Measurements from ENCODE around the gene SLC35E1.
A peak's percentile ranks its signal among the peaks of the same experiment; 100 is the strongest.

SLC35E1 gene

DNA sequence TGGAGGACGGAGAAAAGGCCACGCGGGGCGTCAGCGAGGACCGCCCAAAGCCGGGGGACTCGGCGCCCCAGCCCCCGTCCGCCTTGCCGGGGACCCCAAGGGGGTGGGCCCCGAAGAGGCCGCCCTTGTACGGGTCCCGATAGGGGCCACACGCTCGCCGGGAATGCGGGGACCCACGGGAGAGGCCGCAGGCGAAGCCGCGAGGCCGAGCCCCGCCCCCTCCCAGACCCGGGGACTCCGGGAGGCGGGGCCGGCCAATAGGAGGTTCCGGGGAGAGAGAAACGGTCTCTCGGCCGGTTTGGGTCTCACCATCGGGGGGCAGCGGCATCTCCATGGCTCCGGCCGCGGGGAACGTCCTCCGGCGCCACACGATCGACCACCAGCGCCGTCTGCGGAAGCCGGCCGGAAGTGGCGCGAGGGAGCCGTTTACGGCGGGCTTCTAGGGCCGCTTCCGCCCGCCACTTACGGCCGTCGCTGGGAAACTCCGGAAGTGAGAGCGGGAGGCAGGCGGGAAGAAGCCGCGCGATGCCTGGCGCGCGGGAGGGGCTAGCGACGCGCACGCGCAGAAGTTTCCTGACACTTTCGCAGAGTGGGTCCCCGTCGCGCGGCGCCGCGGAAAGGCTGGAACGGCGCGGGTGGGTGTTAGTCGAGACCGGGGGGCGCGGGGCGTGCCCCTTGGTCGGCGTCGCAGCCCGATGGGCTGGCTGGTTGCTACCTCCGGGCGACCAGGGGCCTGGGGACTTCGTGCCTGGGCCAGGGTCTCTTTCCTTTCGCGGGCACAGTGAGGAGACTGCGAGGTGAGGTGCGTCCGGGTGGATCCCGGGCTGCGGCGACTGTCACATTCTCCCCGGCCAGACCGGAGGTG, 29.9 kb downstream of the SLC35E1 start, which contains the start of gene CHERP:
TSS of gene CHERP (minus strand) at position 393 of the 865 bp plus-strand sequence. CDS start at position 334, 59 bp downstream.
- DNase-seq, result peak; percentile 90

DNA sequence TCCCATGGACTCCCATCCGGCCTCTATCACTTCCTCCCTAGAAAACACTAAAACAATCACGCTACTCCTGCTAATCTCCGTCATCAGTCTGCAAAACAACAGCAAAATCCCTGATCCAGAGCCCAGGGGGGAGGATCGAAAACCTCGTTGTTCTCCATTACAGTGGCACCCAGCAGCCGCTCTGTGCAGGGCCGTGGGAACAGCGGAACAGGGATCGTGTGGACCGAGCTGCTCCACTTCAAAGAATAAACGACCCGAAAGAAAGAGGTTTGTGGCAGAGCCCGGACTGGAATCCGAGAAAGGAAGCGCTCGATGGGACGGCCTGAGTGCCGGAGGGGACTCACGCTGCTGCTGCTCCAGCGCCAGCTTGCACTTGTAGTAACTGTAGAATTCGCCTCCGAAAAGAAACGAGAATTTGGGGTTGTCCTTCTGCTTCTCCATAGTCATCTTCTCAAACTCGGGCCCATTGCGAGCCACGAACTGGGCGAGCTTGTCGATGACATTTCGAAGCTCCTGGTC, 30.6 kb downstream of the SLC35E1 start:
- no peak for DNase-seq

GRCh38 chr19:16540948-16541347, 31.3 kb downstream of the SLC35E1 start:
- no peak for DNase-seq

DNA sequence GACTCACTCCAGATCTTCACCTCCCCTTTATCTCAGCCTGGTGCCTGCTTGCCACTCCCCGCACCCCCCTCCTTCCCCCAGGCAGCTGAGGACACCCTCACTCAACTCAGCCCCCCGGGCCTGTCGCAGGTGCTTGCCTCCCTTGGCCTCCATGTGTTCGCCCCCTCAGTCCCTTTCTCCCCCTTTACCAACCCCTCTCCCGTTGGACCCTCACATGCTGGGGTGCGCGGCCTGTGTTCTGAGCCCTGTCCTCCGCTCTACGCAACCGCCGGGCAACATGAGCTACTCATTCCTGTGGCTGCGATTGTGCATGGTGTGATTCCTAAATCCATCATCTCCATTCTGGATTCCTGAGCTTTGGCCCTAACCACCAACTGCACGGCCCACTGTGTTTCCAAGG, 35.1 kb downstream of the SLC35E1 start:
- no peak for DNase-seq

DNA sequence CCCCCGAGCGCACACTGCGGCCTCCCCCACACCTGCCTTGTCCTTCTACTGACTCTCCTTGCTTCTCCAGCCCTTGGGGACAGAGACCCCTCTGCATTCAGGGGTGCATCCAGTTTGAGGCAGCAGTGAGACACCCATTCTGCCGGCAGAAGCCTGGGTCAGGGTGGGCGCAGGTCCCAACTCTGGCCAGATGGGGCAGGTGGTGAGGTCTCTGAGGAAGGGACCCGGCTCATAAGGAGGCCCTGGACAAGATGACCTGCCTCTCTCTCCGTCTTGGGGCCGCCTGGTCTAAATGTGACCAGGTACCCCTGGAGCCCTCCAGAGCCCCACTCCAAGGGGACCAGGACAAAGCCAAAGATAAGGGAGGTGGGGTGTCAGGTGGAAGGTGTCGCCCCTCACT, 36.1 kb downstream of the SLC35E1 start:
- no peak for DNase-seq

DNA sequence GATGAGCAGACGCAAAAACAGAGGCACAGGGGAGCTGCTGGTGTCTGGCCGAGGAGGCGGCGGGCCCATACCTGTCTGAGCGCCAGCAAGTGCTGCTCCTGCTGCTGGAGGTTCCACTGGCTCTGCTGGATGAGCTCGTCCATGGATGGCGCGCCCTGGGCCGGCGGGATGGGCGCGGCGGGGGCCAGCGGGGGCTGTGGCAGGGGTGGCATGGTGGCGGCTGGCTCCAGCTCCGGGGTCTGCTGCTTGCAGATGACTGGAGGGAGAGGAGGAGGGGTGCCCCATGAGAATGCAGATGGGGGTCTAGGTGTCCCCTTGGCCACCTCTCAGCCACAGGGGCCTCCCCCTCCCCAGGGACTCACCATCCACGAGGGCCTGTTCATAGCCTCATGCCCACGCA, 36.8 kb downstream of the SLC35E1 start:
- no peak for DNase-seq

- no peak for DNase-seq
Observed at GRCh38 chr19:16532440-16533234, 39.6 kb downstream of the SLC35E1 start.

DNA sequence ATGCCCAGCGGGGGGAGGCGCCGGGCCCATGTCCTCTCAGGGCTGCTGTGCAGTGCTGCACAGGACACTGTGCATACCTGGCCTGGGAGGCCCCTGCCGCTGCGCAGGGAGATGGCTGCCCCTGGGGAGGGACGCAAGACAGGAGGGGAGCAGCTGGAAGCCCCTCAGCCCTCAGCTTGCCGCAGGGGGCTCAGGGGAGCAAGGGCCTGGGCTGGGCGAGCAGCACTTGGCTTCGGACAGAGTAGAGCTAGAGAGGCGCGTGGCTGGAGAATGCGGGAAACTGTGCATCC, 40.9 kb downstream of the SLC35E1 start:
- no peak for DNase-seq

DNA sequence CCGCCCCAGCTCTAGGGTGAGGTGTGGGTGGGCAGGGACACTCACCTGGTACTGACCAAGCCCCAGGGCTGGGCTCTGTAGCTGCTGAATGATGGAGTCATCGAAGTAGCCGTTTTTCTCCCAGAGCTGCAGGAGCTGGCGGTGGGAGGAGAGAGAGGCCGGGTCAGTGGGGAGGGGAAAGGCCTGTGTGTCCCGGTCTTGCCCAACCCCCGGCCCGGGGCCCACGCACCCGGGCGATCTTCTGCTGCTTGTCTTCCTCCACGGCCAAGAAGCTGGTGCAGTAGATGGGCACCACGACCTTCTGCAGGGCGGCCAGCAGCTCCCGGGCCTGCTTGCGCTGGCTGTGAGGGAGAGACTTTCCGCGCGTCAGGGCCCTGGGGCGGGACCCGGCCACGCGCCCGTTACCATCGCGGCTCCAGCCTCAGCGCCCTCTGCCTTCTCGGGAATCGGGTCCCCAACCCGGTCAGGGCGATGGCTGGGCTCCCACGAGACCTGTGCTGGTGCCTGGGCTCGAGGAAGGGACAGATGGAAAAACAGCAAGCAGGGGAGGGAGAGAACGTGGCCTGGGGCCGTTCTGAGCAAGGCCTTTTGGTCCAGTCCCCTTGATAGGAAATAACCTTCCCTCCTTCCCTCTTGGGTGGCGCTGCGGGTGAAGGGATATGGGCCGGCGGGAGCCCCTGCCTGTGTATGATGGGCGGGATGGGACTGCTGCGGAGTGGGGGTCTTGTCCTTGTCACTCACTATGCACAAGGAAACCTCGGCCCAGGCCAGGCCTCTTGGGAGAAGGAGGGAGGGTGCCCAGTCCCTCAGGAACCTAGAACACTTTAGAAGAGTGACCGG, 41.5 kb downstream of the SLC35E1 start:
- DNase-seq, result no peak

DNA sequence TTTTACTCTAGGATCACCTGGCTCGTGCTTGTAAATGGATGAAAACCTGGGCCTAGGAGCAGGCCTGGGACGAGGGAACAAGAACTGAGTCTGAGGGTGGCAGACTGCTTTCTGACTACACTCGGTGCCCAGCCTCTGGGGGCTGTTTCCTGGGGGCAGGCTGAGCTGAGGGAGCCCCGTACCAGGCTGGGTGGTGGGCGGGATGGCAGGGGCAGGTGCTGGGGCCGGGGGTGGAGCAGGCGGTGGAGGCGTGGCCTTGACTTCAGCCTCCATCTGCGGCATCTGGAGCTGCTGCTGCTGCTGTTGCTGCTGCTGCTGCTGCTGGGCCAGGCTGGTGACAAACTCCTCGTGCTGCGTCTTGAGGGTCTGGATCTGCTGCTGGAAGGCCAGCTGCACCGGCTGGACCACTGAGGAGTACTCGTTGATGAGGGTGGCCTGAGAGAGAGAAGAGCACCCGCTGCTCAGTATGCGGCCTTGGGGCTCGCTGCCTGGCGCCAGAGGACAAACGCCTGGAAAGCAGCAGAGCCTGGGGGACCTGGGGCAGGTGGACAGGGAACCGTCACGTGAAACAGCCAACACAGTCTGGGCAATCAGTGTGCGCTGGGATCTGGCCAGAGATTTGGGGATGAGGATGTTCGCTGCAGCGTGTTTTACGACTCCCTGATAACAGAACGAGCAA, 42.6 kb downstream of the SLC35E1 start:
- DNase-seq, result no peak

DNA sequence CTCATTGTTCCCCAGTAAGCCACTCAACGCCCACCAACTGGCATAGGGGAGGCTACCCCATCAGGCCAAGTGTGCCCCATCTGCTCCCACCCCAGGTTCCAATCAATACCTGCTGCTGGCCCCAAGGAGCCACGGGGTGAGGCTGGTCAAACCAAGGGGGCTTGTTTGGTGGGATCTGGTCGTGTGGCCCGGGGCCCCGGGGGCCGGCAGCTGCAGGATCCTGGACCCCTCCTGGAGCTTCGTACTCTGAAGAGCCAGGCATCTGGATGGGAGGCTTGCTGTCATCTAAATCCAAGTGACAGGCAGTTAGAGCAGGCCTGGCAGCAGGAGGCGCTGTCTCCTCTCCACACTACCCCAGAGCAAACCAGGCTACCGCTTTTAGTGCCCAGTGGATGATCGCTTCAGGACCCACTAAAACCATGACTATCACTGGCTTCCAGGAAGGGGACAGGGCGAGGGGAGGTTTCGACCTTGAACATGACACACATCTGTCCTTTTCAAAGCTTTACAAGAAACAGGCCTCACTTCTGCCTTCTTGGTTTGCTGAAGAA, 44.2 kb downstream of the SLC35E1 start:
- no peak for DNase-seq

- no peak for DNase-seq
Observed at GRCh38 chr19:16527334-16527935, 44.8 kb downstream of the SLC35E1 start.

DNA sequence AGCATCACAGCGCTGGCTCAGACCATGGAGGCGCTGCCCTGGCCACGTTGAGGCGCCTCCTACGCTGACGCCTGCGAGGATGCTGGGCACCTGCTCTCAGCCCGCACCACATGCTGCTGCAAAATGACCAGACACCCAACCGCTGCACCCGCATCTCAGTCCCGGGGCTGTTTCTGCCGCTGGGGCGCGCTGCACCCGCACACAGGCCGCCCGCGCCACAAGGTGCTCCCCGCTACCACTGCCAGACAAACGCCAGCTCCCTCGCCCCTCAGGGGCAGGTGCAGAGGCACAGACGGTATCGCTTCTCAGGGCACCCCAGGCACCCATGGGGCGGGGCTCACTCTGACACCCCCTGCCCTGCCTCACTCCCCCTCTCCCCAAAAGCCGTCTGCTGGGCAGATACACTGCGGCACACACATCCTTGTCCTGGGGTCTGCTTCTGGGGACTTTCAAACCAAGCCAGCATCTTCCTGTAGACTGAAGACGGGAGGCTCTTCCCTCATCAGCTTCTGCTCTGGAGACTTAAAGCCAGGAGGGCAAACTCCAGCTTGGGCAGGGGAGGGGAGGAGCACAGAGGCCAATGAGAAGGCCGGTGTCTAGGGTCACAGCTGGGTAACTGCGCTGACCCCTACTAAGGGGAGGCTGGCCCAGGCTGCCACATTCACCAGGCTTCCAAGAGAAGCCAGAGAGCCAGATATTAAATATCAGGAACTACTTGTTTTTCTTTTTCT, 46.3 kb downstream of the SLC35E1 start:
- no peak for DNase-seq

DNA sequence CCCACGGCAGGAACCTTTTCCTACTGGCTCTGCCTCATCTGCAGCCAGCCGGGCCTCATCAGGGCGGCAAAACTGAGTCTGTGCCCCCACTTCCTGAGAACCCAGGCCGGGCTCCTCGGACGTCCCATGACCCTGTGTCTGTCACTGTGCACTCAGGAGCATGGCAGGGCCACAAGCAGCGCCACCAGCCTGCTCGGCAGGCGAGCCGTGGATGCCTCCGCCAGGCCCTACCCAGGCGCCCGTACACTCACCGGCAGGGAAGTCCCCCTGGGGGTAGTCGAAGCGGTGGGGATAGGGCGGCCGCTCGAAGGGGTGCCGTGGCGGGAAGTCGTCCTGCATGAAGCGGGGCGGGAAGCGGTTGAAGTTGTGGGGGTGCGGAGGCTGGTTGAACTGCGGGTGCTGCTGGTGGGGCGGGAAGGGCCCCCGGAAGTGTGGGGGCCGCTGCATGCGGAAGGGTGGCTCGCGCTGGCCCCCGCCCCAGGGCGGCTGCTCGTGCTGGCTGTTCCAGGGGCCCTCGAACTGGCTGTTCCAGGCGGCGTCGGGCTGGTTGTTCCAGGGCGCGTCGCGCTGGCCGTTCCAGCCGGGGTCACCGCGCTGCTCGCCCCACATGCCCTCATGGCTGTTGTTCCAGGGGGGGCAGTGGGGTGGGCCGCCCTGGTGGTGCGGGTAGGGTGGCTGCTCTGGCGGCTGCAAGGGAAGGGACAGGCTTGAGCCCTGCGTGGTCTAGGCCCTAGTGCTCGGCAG, 47.1 kb downstream of the SLC35E1 start:
- DNase-seq, result no peak

GRCh38 chr19:16522559-16523377, 49.4 kb downstream of the SLC35E1 start:
- no peak for DNase-seq

GRCh38 chr19:16521715-16522289, 50.4 kb downstream of the SLC35E1 start:
- no peak for DNase-seq

DNA sequence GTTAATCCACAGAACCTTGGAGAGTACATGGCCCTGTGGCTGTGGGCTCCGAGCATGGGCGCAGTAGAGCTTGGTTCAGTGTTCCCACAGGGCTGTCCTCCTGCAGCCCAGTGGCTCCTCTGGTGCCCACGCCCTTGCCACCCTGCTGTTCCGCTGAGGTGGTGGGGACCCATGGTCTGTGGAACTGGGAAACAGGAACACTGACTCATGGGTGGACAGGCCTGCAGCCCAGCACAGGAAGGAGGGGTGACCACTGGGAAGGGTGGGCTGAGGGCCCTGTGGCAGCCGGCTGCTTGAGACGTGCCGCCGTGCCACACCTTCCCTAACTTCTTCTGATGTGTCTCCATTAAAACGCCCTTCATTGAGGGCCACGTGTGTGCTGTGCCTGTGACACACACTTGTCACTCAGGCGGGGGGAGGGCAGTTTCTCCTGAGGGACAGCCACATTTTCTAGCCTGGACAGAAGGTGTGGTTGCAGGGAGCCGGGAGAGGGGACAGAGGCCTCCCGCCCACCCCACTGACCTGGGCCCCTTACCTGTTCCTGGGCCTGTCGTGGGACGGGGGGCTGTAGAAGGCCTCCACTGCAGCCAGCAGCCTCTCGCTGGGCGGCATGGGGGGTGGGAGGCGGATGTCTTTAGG, 51.1 kb downstream of the SLC35E1 start:
- no peak for DNase-seq

Measured in NCI-H1436 (cell line).